ENCODE data around the gene ZNF367.

ZNF367 gene

DNA sequence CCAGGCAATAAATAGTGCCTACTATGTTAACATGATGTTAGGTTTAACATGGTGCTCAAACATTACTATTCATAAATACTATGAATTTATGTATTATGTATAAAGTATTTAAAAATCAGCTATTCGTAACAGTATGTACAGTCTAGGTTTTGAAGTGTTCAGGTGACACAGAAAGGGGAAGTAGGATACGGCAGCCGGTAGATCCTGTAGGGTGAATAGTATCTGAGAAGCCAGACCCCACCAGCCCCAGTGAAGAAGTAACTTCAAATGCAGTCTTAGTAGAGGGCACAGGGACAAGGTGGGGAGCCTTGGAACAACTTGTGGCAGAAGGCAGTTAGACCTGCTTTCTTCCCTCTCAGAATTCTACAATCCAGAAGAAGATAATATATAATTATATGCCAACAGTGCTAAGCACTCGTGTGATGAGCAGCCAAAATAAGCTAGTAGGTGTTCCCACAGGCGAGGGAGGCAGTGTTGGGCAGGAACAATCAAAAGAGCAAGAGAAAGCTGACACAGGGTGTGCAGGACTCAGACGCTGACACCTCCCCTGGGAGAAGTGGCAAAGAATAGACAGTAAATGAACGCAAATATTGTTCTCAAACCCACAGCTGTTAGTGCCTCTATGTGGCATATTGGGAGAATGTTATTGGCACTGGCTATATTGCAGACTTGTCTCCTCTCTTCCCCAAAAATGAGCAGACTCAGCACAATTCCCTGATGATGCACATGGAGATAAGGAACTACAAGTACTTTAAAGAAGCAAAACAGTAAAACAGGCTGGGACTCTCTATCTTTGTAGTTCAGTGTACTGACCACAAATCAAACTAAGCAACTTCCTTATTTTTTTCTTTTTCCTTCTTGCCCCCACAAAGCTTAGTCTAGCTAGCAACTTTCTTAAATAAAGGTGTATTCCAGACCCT lies 4.6 kb downstream of the ZNF367 start:
- TF ChIP-seq, protein P1, sequence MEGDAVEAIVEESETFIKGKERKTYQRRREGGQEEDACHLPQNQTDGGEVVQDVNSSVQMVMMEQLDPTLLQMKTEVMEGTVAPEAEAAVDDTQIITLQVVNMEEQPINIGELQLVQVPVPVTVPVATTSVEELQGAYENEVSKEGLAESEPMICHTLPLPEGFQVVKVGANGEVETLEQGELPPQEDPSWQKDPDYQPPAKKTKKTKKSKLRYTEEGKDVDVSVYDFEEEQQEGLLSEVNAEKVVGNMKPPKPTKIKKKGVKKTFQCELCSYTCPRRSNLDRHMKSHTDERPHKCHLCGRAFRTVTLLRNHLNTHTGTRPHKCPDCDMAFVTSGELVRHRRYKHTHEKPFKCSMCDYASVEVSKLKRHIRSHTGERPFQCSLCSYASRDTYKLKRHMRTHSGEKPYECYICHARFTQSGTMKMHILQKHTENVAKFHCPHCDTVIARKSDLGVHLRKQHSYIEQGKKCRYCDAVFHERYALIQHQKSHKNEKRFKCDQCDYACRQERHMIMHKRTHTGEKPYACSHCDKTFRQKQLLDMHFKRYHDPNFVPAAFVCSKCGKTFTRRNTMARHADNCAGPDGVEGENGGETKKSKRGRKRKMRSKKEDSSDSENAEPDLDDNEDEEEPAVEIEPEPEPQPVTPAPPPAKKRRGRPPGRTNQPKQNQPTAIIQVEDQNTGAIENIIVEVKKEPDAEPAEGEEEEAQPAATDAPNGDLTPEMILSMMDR (IDR thresholded peaks at IDR 0.05; ENCODE audit: low read depth, low read length, missing control alignments): no peak
- peak overlapping the region; percentile 11; the same call in 1 of the 2 replicates for H3K4me3 ChIP-seq (ENCODE audit: low read depth, low read length)
- no peak for DNase-seq (ENCODE audit: low read depth)

DNA sequence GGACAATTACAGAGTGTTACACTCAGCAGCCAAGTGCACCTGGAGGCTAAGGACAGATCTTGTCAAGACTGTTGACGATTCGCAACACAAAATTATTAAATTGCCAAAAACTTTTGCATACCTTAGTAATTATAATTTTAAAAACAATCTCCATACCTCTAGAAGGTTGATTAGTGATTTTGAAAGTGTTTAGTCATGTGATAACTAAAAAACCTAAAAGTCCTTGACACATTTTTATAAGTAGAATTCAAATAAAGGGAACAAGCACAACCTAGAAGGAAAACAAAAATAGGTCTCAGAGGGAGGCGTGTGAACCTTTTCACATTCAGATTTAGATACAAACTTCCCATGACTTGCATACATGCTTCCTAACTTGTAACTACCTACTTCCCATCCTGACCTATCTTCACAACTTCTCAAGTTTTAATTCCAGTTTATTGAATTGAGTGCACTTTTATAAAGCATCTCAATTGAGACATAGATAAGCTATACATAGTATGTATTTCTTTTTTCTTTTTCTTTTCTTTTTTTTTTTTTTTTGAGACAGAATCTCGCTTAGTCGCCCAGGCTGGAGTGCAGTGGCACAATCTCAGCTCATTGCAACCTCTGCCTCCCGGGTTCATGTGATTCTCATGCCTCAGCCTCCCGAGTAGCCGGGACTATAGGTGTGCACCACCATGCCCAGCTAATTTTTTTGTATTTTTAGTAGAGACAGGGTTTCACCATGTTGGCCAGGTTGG lies 5.8 kb downstream of the ZNF367 start:
- no peak for DNase-seq (ENCODE audit: low read depth)
- TF ChIP-seq, protein P1 (IDR thresholded peaks at IDR 0.05; ENCODE audit: low read depth, low read length, missing control alignments): no peak
- no peak overlapping the region for H3K4me3 ChIP-seq (ENCODE audit: low read depth, low read length)

DNA sequence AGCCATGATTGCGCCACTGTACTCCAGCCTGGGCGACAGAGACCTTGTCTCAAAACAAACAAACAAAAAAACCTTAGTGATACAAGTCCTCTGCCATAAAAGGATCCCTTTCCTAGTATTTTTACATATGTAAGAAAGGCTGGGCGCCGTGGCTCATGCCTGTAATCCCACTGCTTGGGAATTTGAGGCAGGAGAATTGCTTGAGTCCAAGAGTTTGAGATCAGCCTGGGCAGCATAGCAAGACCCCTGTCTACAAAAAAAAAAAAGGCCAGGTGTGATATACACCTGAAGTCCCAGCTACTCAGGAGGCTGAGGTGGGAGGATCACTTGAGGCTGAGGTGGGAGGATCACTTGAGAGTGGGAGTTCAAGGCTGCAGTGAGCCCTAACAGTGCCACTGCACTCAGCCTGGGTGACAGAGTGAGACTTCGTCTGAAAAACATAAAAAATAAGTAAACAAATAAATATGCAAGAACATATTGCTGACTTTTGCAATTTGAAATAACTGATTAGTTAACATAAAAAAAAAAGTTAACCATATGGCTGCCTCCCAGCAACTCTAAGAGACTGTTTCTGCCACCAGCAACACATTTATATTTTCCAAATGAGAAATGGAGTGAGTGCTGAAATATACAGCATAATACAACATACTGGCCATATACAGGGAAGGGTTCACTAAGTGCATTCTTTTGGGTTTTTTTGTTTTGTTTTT lies 6.9 kb downstream of the ZNF367 start:
- no peak overlapping the region for H3K4me3 ChIP-seq (ENCODE audit: low read depth, low read length)

DNA sequence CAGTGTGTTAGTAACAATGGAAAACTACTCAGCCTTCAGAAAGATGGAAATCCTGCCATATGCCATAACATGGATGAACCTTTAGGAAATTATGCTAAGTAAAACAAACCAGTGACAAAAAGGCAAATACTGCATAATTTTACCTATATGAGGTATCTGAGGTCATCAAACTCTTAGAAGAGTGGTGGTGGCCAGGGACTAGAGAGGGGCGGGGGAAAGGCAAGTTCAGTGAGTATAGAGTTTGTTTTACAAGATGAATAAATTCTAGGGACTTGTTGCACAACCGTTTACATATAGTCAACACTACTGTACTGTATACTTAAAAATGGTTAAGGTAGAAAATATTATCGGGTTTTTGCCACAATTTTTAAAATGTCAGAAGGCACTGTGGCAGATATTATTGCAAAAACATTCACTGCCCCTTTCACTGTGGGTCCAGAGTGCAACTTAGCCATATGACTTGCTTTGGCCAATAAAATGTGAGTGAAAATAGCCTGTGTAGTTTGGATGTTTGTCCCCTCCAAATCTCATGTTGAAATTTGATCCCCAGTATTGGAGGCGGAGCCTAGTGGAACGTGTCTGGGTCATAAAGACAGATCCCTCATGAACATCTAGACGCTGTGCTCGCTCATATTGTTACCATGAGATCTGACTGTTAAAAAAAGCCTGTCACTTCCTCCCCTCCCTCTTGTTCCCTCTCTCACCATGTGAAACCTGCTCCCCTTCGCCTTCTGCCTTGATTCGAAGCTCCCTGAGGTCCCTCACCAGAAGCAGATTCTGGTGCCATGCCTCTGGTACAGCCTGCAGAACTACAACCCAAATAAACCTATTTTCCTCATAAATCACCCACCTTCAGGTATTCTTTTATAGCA lies 9.5 kb downstream of the ZNF367 start:
- no peak overlapping the region for H3K4me3 ChIP-seq (ENCODE audit: low read depth, low read length)
- TF ChIP-seq, protein P1 (IDR thresholded peaks at IDR 0.05; ENCODE audit: low read depth, low read length, missing control alignments): no peak
- DNase-seq (ENCODE audit: low read depth): no peak

More for the DNA sequence above, 6.9 kb downstream of the ZNF367 start:
- TF ChIP-seq, protein P1 (IDR thresholded peaks at IDR 0.05; ENCODE audit: low read depth, low read length, missing control alignments): no peak
- DNase-seq (ENCODE audit: low read depth): no peak

DNA sequence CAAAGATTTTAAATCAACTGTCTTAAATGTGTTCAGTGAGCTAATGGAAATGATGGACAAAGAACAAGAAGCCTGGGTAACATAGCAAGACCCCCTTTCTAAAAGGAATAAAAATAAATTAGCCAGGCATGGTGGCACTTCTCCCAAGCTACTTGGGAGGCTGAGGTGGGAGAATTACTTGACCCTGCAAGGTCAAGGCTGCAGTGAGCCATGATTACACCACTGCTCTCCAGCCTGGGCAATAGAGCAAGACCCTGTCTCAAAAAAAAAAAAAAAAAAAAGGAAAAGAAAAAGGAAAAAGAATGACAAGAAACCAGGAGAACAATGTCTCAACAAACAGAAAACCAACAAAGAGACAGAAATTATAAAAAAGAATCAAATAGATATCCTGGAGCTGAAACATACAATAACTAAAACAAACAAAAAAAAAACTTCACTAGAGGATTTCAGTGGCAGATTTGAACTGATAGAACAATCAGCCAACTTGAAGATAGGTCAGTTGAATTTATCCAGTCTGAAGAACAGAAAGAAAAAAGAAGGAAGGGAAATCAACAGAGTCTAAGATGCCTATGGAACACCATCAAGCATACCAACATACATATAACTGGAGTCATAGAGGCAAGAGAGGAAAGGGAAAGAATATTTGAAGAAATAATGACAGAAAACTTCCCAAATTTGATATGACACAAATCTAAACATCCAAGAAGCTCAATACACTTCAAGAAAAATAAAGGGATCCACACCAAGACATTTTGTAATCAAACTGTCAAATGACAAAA lies 17.8 kb downstream of the ZNF367 start:
- TF ChIP-seq, protein P1 (IDR thresholded peaks at IDR 0.05; ENCODE audit: low read depth, low read length, missing control alignments): no peak
- H3K4me3 ChIP-seq (ENCODE audit: low read depth, low read length): no peak overlapping the region

More for the DNA sequence above, 17.8 kb downstream of the ZNF367 start:
- DNase-seq (ENCODE audit: low read depth): no peak

All from GM12864 (cell line).